Dedifferentiated amniotic fluid mesenchymal stem cell (primary cell): ENCODE measurements around the gene GP9.
"Not testable (repeated sequence)": the region's sequence is repeated elsewhere in the genome, so short reads cannot be mapped to it uniquely, and the experiment has no call there.

Source experiments
- DNase-seq: peaks from one replicate; pipeline ENCODE4 v3.0.0-alpha.2; 2016; ENCODE audit errors: extremely low spot score

Gene GP9

DNA sequence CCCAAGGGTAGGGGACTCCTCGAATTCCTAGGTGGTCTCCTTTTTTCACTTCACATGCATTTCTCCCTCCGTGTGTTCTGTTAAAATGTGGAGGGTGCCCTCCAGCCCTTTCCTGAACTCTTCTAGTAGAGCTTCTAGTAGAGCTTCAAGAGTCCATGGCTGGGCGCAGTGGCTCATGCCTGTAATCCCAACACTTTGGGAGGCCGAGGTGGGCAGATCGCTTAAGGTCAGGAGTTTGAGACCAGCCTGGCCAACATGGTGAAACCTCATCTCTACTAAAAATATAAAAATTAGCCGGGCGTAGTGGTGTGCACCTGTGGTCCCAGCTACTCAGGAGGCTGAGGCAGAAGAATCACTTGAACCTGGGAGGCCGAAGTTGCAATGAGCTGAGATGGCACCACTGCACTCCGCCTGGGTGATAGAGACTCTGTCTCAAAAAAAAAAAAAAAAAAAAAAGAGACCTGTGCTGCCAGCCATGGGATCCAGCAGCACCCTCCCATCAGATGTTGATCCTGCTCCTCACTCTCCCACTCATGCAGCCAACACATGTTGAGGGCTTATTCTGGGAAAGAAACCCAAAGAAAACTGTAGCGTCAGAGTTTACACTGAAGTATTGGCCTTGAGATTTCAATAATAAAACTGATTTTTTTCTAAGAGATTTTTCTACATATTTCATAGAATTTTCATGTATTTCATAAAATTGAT lies 50.6 kb downstream of the GP9 start:
- not testable (repeated sequence) for DNase-seq
